ENCODE results near the gene FAM149B1.

DNA sequence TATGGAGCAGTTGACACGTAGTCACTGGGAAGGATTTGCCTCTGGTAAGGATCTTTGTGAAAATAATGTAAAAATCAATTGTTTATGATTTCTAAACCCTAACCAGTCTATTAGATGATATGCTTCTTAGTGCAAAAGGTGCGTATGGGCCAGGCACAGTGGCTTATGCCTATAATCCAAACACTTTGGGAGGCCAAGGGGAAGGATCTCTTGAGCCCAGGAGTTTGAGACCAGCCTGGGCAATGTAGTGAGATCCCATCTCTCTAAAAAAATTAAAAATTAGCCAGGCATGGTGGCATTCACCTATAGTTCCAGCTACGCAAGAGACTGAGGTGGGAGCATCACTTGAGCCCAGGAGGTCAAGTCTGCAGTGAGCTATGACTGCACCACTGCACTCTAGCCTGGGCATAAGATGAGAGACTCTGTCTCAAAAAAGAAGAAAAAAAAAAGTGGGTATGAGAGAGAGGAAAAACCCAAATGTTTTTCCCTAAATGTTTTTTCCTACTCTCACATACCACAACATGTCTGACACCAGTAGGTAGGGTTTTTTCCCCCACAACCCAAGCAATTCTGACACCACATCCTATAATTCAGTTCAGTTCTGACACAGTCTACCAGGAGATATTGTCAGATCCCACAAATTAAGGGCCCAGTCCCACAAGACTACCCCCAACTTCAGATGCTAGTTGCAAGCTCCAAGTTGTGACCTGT, 42.6 kb downstream of the FAM149B1 start:
- TF ChIP-seq EZH2phosphoT487 (IDR thresholded peaks at IDR 0.05; ENCODE audit: borderline replicate concordance, low read length) (no peak), EZH2 (IDR thresholded peaks at IDR 0.05; ENCODE audit: low read length, unreplicated experiment) (no peak)

Data from PC-3 (cell line).